GM06990 (cell line): Measurements from ENCODE around the gene PUM1.
"Not testable (repeated sequence)": the region's sequence is repeated elsewhere in the genome, so short reads cannot be mapped to it uniquely, and the experiment has no call there.

Source experiments
- DNase-seq: peaks from one replicate; pipeline ENCODE4 v3.0.0-alpha.2; 2011; ENCODE audit not compliant: insufficient read length; ENCODE audit errors: extremely low read depth
- H3K27me3 ChIP-seq: replicated peaks from 2 replicates; pipeline ENCODE4 v1.6.0; 2011; ENCODE audit warnings: low read length; ENCODE audit not compliant: control insufficient read depth, insufficient read depth
- H3K36me3 ChIP-seq: 2 replicates; pipeline ENCODE4 v1.5.1; 2011; ENCODE audit warnings: low read length; ENCODE audit not compliant: control insufficient read depth, insufficient read depth
- H3K4me3 ChIP-seq: replicated peaks from 2 replicates; pipeline ENCODE4 v1.5.1; 2011; ENCODE audit warnings: low read depth, mild to moderate bottlenecking, control low read depth, low read length
- CTCF ChIP-seq: IDR thresholded peaks from 2 replicates; pipeline ENCODE4 v1.5.1; 2011; ENCODE audit warnings: low read length, control low read depth, mild to moderate bottlenecking, inconsistent platforms; ENCODE audit not compliant: insufficient read depth, poor library complexity, severe bottlenecking

Gene PUM1

GRCh38 chr1:30942326-30942963 is 123.1 kb downstream of the PUM1 start:
- no peaks in the 10 kb centered on the region for H3K27me3 ChIP-seq
- H3K36me3 ChIP-seq = peaks cover 19% of the 10 kb centered on the region
- H3K4me3 ChIP-seq = no peak overlapping the region
- no peak for TF ChIP-seq CTCF
- DNase-seq = no peak

- no peak for DNase-seq
- TF ChIP-seq CTCF = no peak
- Histone ChIP-seq H3K36me3 (peaks cover 20% of the 10 kb centered on the region), H3K27me3 (no peaks in the 10 kb centered on the region), H3K4me3 (no peak overlapping the region)
Observed at GRCh38 chr1:30940541-30940940, 125.0 kb downstream of the PUM1 start.

- no peaks in the 10 kb centered on the region for H3K27me3 ChIP-seq
- TF ChIP-seq CTCF = no peak
- H3K4me3 ChIP-seq = no peak overlapping the region
- peaks cover 27% of the 10 kb centered on the region for H3K36me3 ChIP-seq
- no peak for DNase-seq
Observed at GRCh38 chr1:30936541-30937171, 128.9 kb downstream of the PUM1 start.

- not testable (repeated sequence) for DNase-seq, H3K27me3 ChIP-seq
- peaks cover 28% of the 10 kb centered on the region for H3K36me3 ChIP-seq
Observed at GRCh38 chr1:30935758-30936157, 129.8 kb downstream of the PUM1 start.

GRCh38 chr1:30934613-30935012 is 130.9 kb downstream of the PUM1 start:
- Histone ChIP-seq H3K36me3 (peaks cover 27% of the 10 kb centered on the region), H3K4me3 (no peak overlapping the region), H3K27me3 (no peaks in the 10 kb centered on the region)
- no peak for TF ChIP-seq CTCF
- DNase-seq = no peak

More at GRCh38 chr1:30935758-30936157, 129.8 kb downstream of the PUM1 start:
- not testable (repeated sequence) for H3K4me3 ChIP-seq

- Histone ChIP-seq H3K4me3 (no peak overlapping the region), H3K27me3 (no peaks in the 10 kb centered on the region), H3K36me3 (peaks cover 22% of the 10 kb centered on the region)
- no peak for DNase-seq
- TF ChIP-seq CTCF = no peak
Observed at GRCh38 chr1:30933874-30934252, 131.7 kb downstream of the PUM1 start.
